ENCODE measurements around the gene MTTP.

MTTP gene

GRCh38 chr4:99670409-99671073, 95.9 kb downstream of the MTTP start:
- no peak for DNase-seq

Measured in effector CD8-positive, alpha-beta T cell (primary cell).